ENCODE data around the gene GCGR.

- TF ChIP-seq CTCF (IDR thresholded peaks at IDR 0.05), result no peak
- TF ChIP-seq EZH2 (IDR thresholded peaks at IDR 0.05; ENCODE audit: borderline replicate concordance, insufficient read depth, low read depth, low read length, poor library complexity, severe bottlenecking), result no peak
Observed at GRCh38 chr17:81814748-81815645, 11.0 kb downstream of the GCGR start.

Data from B cell (primary cell).